Activated gamma-delta T cell treated with Interleukin-2 at 50 U/mL for 16 hours (primary cell): ENCODE measurements around the gene DNAAF1.

Source experiments
- DNase-seq: peaks from one replicate; pipeline ENCODE4 v3.0.0-alpha.2; 2020

The DNAAF1 gene

GRCh38 chr16:84161801-84162200, 16.7 kb downstream of the DNAAF1 start:
- DNase-seq, result no peak

- no peak for DNase-seq
Observed at GRCh38 chr16:84165746-84166145, 20.6 kb downstream of the DNAAF1 start.

GRCh38 chr16:84166796-84167695, 21.9 kb downstream of the DNAAF1 start:
- no peak for DNase-seq

GRCh38 chr16:84169765-84170310, 24.7 kb downstream of the DNAAF1 start:
- no peak for DNase-seq

GRCh38 chr16:84174396-84174795, 29.3 kb downstream of the DNAAF1 start:
- no peak for DNase-seq

GRCh38 chr16:84175350-84176081, 30.4 kb downstream of the DNAAF1 start:
- DNase-seq, result peak; percentile 34

GRCh38 chr16:84176192-84177053, 31.3 kb downstream of the DNAAF1 start:
- DNase-seq, result no peak

- no peak for DNase-seq
Observed at GRCh38 chr16:84177741-84178073, 32.6 kb downstream of the DNAAF1 start.

- DNase-seq, result no peak
Observed at GRCh38 chr16:84178146-84178765, 33.1 kb downstream of the DNAAF1 start.

GRCh38 chr16:84178892-84179611, 33.9 kb downstream of the DNAAF1 start:
- DNase-seq, result no peak

- no peak for DNase-seq
Observed at GRCh38 chr16:84179612-84180320, 34.7 kb downstream of the DNAAF1 start.

- DNase-seq, result no peak
Observed at GRCh38 chr16:84180519-84181140, 35.5 kb downstream of the DNAAF1 start.

- DNase-seq, result no peak
Observed at GRCh38 chr16:84181144-84181915, 36.2 kb downstream of the DNAAF1 start.

GRCh38 chr16:84182104-84182503, 37.0 kb downstream of the DNAAF1 start:
- no peak for DNase-seq

GRCh38 chr16:84182680-84183571, 37.8 kb downstream of the DNAAF1 start:
- no peak for DNase-seq

GRCh38 chr16:84183572-84183875, 38.4 kb downstream of the DNAAF1 start:
- no peak for DNase-seq

GRCh38 chr16:84183911-84184591, 38.9 kb downstream of the DNAAF1 start:
- no peak for DNase-seq

- DNase-seq, result no peak
Observed at GRCh38 chr16:84184775-84185174, 39.7 kb downstream of the DNAAF1 start.
